ENCODE measurements around the gene TEX19.

- TF ChIP-seq CTCF (IDR thresholded peaks at IDR 0.05) = no peak
- TF ChIP-seq TCF7L2 (IDR thresholded peaks at IDR 0.05; ENCODE audit: low read depth, low read length) = no peak
These were observed 16.5 kb downstream of the TEX19 start for GRCh38 chr17:82375359-82376041.
